NCI-H2029 (cell line): ENCODE measurements around the gene RBM26.
A peak's percentile ranks its signal among the peaks of the same experiment; 100 is the strongest.

Experiments used
- DNase-seq: peaks from one replicate; lab custom pipeline; 2025; lab: John Stamatoyannopoulos, UW

The RBM26 gene

GRCh38 chr13:79423801-79424642, 18.0 kb upstream of the RBM26 start:
- no peak for DNase-seq

DNA sequence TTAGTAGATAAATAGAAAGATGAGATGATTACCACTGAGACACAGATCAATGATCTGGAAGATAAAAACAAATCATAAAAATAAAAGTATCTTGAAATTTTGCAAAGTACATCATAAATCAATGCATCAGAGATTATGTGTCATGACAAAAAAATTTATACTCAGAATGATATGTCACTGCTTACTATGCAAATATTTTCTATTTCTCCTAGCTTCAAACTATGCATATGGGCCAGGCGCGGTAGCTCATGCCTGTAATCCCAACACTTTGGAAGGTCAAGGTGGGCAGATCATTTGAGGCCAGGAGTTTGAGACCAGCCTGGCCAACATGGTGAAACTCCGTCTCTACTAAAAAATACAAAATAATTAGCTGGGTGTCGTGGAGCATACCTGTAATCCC, 17.3 kb upstream of the RBM26 start:
- no peak for DNase-seq

GRCh38 chr13:79419365-79419764, 13.3 kb upstream of the RBM26 start:
- DNase-seq: no peak

- DNase-seq: no peak
Measured at GRCh38 chr13:79417741-79418140, 11.7 kb upstream of the RBM26 start.

GRCh38 chr13:79413521-79413920, 7.5 kb upstream of the RBM26 start:
- DNase-seq: no peak

GRCh38 chr13:79409828-79410227, 3.8 kb upstream of the RBM26 start:
- no peak for DNase-seq

DNA sequence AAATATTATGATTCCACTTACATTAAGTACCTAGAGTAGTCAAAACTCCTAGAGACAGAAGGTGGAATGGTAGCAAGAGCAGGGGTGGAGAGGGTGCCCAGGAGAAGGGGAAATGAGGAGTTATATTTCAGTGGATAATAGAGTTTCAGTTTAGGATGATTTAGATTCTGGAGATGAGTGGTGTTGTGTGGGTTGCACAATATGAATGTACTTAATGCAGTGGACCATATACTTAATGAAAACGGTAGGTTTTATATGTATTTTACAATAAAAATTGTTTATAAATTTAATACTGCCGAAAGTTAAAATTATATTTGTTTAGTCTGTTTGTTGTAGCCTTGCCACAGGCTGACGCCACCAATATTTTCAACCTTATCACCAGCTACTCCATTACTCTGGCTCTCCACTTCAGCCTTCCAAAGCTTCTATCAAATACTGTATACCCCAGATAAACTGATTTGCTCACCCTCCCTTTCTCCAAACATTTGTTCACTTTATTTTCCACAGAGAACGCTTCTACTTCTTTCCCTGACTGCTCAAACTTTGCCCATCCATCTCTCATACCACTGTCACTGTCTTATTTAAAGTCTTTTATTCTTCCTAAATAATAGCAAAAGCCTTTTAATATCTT, 1.4 kb upstream of the RBM26 start:
- peak; percentile 21 for DNase-seq

DNA sequence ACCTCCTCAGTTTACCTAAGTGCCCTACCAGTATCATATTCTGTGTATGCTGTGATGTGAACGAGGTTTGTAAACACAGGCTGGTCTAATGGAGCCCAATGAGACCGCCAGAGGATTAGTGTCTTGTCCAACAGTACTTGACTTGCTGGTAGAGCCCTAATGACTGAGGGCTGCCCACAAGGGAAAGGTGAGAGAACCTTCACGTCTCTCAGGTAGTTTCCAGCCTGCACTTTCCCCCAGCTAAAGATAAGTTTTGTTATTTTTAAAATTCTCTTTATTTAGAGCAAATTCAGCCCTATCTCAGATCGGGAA, 498 bp upstream of the RBM26 start:
- peak; percentile 73 for DNase-seq

GRCh38 chr13:79405501-79405830, 589 bp downstream of the RBM26 start:
- DNase-seq: no peak

DNA sequence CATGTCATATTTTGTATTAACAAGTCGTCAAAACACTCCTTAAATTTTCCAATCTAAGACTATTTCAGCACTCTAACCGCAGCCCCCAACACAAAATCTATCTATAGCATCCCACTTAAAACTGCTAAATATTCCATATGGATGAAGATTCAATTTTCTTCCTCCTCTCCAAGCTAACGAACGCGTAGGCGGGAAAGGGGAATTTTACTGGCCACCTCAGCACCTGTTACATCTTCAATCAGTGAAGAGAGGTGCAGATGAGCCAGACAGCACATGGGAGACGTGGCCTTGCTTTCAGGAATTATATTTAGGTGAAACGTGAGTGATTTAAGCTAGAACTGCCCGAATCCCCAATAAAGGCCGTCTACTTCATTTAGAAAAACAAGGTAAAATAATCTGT, 1.1 kb downstream of the RBM26 start:
- DNase-seq: no peak

- no peak for DNase-seq
Measured at GRCh38 chr13:79404361-79404760, 1.7 kb downstream of the RBM26 start.

DNA sequence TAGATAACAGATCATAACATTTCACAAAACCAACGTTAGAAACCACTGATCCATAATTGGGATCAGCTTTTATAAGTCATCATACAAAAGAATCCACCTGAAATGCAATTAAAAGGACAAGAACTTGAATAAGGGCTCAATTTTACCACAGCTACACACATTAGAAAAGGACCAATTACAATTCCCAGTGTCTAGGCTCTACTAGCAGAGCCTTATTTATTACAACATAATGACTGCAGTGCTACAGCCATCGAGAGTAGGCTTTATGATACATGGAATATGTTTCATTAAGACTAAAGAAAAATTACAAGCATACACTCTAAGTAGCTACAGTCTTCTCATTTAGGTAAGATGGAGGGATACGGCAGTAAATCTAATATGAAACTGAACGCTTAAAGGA, 2.9 kb downstream of the RBM26 start:
- DNase-seq: no peak

DNA sequence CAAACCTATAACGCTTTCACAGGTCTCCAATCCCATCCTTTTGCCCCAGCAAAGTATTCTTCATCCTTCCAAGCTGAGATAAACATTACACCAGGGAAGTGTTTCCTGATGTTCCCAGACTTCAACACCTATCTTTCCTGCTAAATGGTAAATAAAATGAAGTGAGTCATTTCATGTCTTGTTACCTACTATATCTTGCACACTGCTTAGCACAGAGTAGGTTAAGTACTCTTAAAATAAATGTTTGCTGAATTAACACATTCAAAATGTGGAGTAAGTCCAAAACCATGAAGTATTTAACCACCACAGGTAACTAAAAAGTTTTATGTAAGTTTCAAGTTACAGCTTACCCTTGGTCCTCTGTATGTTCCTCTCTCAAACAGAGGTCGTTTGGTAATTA, 3.4 kb downstream of the RBM26 start:
- DNase-seq: no peak

GRCh38 chr13:79402074-79402635, 3.9 kb downstream of the RBM26 start:
- DNase-seq: no peak

- no peak for DNase-seq
Measured at GRCh38 chr13:79401259-79402070, 4.6 kb downstream of the RBM26 start.

- no peak for DNase-seq
Measured at GRCh38 chr13:79398915-79399314, 7.1 kb downstream of the RBM26 start.

GRCh38 chr13:79398127-79398526, 7.9 kb downstream of the RBM26 start:
- no peak for DNase-seq

- no peak for DNase-seq
Measured at GRCh38 chr13:79395881-79396280, 10.2 kb downstream of the RBM26 start.

- DNase-seq: no peak
Measured at GRCh38 chr13:79393564-79394249, 12.3 kb downstream of the RBM26 start.

- no peak for DNase-seq
Measured at GRCh38 chr13:79392882-79393563, 13.0 kb downstream of the RBM26 start.

GRCh38 chr13:79389026-79389425, 17.0 kb downstream of the RBM26 start:
- no peak for DNase-seq

DNA sequence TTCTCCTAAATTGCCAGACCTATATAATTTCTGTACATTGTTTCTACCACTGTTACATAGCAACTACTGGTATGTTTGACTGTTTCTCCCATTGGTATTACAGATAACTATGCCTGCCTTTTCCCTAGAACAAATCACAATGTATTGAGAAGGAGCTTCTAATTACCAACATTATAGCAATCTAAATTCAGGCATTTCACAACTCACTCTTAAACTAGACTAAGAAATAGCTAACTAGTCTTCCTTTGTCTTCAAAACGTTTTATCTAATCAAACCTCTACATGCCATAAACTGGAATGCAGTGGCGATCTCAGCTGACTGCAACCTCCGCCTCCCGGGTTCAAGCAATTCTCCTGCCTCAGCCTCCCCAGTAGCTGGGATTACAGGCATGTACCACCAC, 18.2 kb downstream of the RBM26 start:
- no peak for DNase-seq
